ENCODE results near the gene ZRSR2. TPM values are rescaled to one million over a fixed set of nuclear protein-coding genes. Genes with fewer than 3 reads are reported as not detected.

ZRSR2 gene
- total RNA-seq, 1 donor from 2014 or later: 9.3 TPM

DNA sequence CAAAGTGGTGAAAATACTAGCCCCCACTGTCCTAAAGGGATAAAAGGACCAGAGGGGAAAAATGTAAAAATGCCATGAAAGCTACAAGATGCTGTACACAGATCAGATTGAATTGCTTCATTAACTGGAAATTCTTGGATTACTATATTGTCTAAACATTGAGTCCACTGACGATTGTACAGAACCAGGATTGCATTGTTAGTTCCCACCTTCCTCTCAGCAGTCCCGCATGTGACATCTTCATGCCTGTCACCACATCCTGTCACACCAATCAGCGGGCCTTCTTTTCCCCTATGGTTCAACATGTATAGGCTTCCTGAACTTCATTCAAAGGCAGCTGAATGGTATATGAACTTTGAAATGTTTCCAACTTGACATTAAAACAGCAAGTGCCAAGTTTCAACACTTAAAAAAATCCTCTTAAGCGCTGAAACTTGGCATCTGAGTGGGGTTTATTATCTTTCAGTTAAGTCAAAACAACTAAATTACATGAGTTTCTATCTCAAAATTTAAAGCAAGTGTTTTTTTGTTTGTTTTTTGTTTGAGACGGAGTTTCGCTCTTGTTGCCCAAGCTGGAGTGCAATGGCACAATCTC lies 24.6 kb downstream of the ZRSR2 start:
- no peak overlapping the region for H3K9ac ChIP-seq (ENCODE audit: low read length)
- H3K27ac ChIP-seq (ENCODE audit: low read depth, low read length): no peak overlapping the region
- no peak overlapping the region for H3K4me3 ChIP-seq (ENCODE audit: insufficient read depth, low read depth, low read length)
- H3K9me3 ChIP-seq (ENCODE audit: insufficient read depth, low read depth, low read length): no peaks in the 10 kb centered on the region
- FAIRE-seq (peak; percentile 59), DNase-seq (ENCODE audit: low read depth) (no peak)
- H3K4me3 Mint-ChIP-seq (ENCODE audit: unreplicated experiment): no peak overlapping the region
- H4K20me1 ChIP-seq (ENCODE audit: insufficient read depth, low read length): no peaks in the 10 kb centered on the region
- H2AFZ ChIP-seq (ENCODE audit: low read depth, low read length): no peak overlapping the region
- H3K79me2 ChIP-seq (ENCODE audit: insufficient read depth, low read length): no peaks in the 10 kb centered on the region
- no peaks in the 10 kb centered on the region for H3K27me3 Mint-ChIP-seq (ENCODE audit: low read depth, unreplicated experiment)
- H3K27me3 ChIP-seq (ENCODE audit: insufficient read depth, low read length): no peaks in the 10 kb centered on the region
- H3K4me1 Mint-ChIP-seq (ENCODE audit: low read depth, unreplicated experiment): peaks cover 10% of the 10 kb centered on the region
- H3K4me2 ChIP-seq (ENCODE audit: low read length): no peak overlapping the region
- TF ChIP-seq, protein P1, sequence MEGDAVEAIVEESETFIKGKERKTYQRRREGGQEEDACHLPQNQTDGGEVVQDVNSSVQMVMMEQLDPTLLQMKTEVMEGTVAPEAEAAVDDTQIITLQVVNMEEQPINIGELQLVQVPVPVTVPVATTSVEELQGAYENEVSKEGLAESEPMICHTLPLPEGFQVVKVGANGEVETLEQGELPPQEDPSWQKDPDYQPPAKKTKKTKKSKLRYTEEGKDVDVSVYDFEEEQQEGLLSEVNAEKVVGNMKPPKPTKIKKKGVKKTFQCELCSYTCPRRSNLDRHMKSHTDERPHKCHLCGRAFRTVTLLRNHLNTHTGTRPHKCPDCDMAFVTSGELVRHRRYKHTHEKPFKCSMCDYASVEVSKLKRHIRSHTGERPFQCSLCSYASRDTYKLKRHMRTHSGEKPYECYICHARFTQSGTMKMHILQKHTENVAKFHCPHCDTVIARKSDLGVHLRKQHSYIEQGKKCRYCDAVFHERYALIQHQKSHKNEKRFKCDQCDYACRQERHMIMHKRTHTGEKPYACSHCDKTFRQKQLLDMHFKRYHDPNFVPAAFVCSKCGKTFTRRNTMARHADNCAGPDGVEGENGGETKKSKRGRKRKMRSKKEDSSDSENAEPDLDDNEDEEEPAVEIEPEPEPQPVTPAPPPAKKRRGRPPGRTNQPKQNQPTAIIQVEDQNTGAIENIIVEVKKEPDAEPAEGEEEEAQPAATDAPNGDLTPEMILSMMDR (IDR thresholded peaks at IDR 0.05; ENCODE audit: insufficient read depth, low read depth, low read length): no peak
- no peak for TF ChIP-seq EZH2 (IDR thresholded peaks at IDR 0.05; ENCODE audit: insufficient read depth, low read length)
- H3K36me3 ChIP-seq (ENCODE audit: insufficient read depth, low read length): peaks cover 6% of the 10 kb centered on the region
- no peaks in the 10 kb centered on the region for H3K4me1 ChIP-seq (ENCODE audit: insufficient read depth, low read length)
- H3K9me3 Mint-ChIP-seq (ENCODE audit: unreplicated experiment): no peaks in the 10 kb centered on the region
- no peaks in the 10 kb centered on the region for H3K36me3 Mint-ChIP-seq (ENCODE audit: low read depth, unreplicated experiment)
- H3K27ac Mint-ChIP-seq (ENCODE audit: unreplicated experiment): no peak overlapping the region

DNA sequence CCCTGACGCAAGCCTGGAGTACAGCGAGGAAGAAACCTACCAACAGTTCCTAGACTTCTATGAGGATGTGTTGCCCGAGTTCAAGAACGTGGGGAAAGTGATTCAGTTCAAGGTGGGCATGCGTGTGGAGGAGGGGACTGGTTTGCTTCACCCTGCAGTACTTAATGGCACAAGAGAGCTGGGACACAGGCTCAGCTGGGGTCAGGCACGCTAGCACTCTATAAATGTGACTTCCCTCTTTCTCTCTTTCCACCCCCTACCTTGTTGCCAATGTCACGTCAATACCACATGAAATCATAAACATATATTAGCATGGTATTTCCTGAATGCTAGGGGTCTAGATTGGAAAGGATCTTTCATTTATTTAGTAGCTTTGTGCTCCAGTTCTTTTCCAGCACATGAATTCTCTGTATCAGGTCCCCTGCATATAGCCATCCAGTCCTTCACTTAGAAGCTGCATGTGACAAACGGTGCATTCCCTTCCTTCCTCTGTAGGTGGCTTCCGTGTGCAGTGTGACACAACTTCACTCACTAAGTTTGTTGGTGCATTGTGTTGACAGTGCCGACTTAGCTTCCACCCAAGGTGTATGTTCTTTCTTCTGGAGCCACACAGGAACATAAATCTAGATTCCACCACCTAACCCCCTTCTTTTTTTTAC lies 25.6 kb downstream of the ZRSR2 start:
- Histone ChIP-seq H3K9me3 (ENCODE audit: insufficient read depth, low read depth, low read length) (no peaks in the 10 kb centered on the region), H3K27me3 (ENCODE audit: insufficient read depth, low read length) (no peaks in the 10 kb centered on the region), H3K79me2 (ENCODE audit: insufficient read depth, low read length) (no peaks in the 10 kb centered on the region), H3K4me1 (ENCODE audit: insufficient read depth, low read length) (no peaks in the 10 kb centered on the region), H3K4me2 (ENCODE audit: low read length) (no peak overlapping the region), H3K36me3 (ENCODE audit: insufficient read depth, low read length) (peaks cover 6% of the 10 kb centered on the region), H2AFZ (ENCODE audit: low read depth, low read length) (no peak overlapping the region), H3K9ac (ENCODE audit: low read length) (no peak overlapping the region), H3K27ac (ENCODE audit: low read depth, low read length) (no peak overlapping the region), H3K4me3 (ENCODE audit: insufficient read depth, low read depth, low read length) (no peak overlapping the region), H4K20me1 (ENCODE audit: insufficient read depth, low read length) (no peaks in the 10 kb centered on the region)
- Mint-ChIP-seq H3K4me3 (ENCODE audit: unreplicated experiment) (no peak overlapping the region), H3K36me3 (ENCODE audit: low read depth, unreplicated experiment) (no peaks in the 10 kb centered on the region), H3K4me1 (ENCODE audit: low read depth, unreplicated experiment) (peaks cover 10% of the 10 kb centered on the region), H3K27ac (ENCODE audit: unreplicated experiment) (peak overlapping the region; percentile 34), H3K27me3 (ENCODE audit: low read depth, unreplicated experiment) (no peaks in the 10 kb centered on the region), H3K9me3 (ENCODE audit: unreplicated experiment) (no peaks in the 10 kb centered on the region)
- DNase-seq (ENCODE audit: low read depth) (no peak), FAIRE-seq (peak; percentile 65)
- TF ChIP-seq EZH2 (IDR thresholded peaks at IDR 0.05; ENCODE audit: insufficient read depth, low read length): no peak
- TF ChIP-seq, protein P1 (IDR thresholded peaks at IDR 0.05; ENCODE audit: insufficient read depth, low read depth, low read length): no peak

DNA sequence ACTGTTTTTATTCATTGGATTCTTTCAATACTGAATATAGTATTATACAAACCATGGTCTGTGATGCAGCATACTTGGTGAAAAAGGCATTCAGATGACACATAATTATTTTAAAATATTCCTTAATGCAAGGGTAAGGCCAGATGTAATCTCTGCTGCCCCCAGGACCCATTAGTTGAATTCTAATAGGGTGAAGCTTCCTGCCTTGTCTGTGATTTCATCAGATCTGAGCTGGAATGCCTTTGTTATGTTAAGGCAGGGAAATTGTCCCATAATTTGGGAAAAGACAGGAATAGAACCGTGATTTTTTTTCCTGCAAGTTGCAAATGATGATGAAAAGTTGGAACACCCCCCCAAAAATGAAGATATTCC lies 26.1 kb downstream of the ZRSR2 start:
- TF ChIP-seq, protein P1 (IDR thresholded peaks at IDR 0.05; ENCODE audit: insufficient read depth, low read depth, low read length): no peak
- TF ChIP-seq EZH2 (IDR thresholded peaks at IDR 0.05; ENCODE audit: insufficient read depth, low read length): no peak
- Mint-ChIP-seq H3K36me3 (ENCODE audit: low read depth, unreplicated experiment) (no peaks in the 10 kb centered on the region), H3K9me3 (ENCODE audit: unreplicated experiment) (no peaks in the 10 kb centered on the region), H3K4me1 (ENCODE audit: low read depth, unreplicated experiment) (peaks cover 10% of the 10 kb centered on the region), H3K27me3 (ENCODE audit: low read depth, unreplicated experiment) (no peaks in the 10 kb centered on the region), H3K27ac (ENCODE audit: unreplicated experiment) (peak overlapping the region; percentile 91), H3K4me3 (ENCODE audit: unreplicated experiment) (no peak overlapping the region)
- Histone ChIP-seq H3K4me1 (ENCODE audit: insufficient read depth, low read length) (no peaks in the 10 kb centered on the region), H3K4me3 (ENCODE audit: insufficient read depth, low read depth, low read length) (no peak overlapping the region), H2AFZ (ENCODE audit: low read depth, low read length) (no peak overlapping the region), H3K27me3 (ENCODE audit: insufficient read depth, low read length) (no peaks in the 10 kb centered on the region), H3K79me2 (ENCODE audit: insufficient read depth, low read length) (no peaks in the 10 kb centered on the region), H3K9me3 (ENCODE audit: insufficient read depth, low read depth, low read length) (no peaks in the 10 kb centered on the region), H3K36me3 (ENCODE audit: insufficient read depth, low read length) (peaks cover 6% of the 10 kb centered on the region), H3K4me2 (ENCODE audit: low read length) (no peak overlapping the region), H3K27ac (ENCODE audit: low read depth, low read length) (no peak overlapping the region), H3K9ac (ENCODE audit: low read length) (no peak overlapping the region), H4K20me1 (ENCODE audit: insufficient read depth, low read length) (no peaks in the 10 kb centered on the region)
- FAIRE-seq: no peak
- no peak for DNase-seq (ENCODE audit: low read depth)
